Measurements from ENCODE around the gene TPCN1.

Gene TPCN1

DNA sequence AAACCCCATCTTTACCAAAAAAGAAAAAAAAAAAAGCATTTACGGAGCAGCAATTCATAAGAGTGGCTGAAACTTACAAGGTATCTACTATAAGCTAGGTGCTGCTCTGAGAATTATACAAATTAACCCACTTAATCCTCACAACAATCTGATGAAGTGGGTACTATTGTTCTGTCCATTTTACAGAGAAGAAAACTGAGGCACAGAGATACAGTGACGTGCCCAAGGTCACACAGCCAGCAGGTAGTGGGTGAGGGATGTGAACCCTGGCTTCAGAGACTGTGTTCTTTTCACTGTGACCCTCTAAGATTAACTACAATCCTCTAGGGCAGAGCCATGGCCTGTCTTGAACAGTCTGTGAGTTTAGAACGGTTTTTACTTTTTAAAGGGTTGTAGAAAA, 39.3 kb upstream of the TPCN1 start:
- Histone ChIP-seq H3K4me1 (peaks cover 23 to 48% (median 33%) of the 10 kb centered on the region in 10 experiments), H3K4me3 (no peak overlapping the region), H3K9ac (peak overlapping the region in 3 of 11 experiments; percentile 20 to 27 (median 24); a peak in 3 of 22 replicates), H3K36me3 (peaks cover 48 to 73% (median 67%) of the 10 kb centered on the region in 11 experiments), H3K27me3 (no peaks in the 10 kb centered on the region), H3K9me3 (replicated peaks in 1 of 11) (peaks cover 5 to 15% (median 11%) of the 10 kb centered on the region in 11 experiments; a peak in 18 of 22 replicates), H3K4me2 (no peak overlapping the region), H4K20me1 (peaks cover 0 to 88% (median 68%) of the 10 kb centered on the region in 11 experiments; a peak in 17 of 22 replicates), H3K27ac (no peak overlapping the region)
- no peak for TF ChIP-seq Cebpa-rat (IDR thresholded peaks at IDR 0.05)

DNA sequence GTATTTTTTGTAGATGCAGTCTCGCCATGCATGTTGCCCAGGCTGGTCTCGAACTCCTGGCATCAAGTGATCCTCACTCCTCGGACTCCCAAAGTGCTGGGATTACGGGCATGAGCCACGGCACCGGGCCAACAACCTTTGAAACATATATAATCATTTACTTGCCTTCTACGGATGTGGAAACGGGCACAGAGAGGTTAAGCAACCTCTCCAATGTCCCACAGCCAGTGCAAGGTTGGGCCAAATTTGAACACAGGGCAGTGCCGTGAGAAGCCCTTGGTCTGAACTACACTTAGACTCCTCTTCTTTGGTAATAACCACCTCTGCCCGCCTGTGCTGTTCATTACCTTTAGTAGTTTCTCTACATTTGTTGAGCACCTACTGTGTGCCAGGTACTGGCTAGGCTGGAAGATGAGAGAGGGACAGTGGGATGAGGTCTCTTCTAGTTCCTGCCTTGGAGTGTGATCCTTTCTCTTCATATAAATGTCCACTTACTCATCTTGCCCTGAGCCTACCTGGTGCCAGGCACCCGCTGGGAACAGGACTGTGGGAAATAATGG, 38.2 kb upstream of the TPCN1 start:
- peaks cover 0 to 88% (median 65%) of the 10 kb centered on the region in 11 experiments; a peak in 17 of 22 replicates for H4K20me1 ChIP-seq
- 0 out of 20 replicates have a peak overlapping the region, but pooled peaks of 2 of the 10 experiments have one; percentile 93 to 97 for H3K4me3 ChIP-seq

DNA sequence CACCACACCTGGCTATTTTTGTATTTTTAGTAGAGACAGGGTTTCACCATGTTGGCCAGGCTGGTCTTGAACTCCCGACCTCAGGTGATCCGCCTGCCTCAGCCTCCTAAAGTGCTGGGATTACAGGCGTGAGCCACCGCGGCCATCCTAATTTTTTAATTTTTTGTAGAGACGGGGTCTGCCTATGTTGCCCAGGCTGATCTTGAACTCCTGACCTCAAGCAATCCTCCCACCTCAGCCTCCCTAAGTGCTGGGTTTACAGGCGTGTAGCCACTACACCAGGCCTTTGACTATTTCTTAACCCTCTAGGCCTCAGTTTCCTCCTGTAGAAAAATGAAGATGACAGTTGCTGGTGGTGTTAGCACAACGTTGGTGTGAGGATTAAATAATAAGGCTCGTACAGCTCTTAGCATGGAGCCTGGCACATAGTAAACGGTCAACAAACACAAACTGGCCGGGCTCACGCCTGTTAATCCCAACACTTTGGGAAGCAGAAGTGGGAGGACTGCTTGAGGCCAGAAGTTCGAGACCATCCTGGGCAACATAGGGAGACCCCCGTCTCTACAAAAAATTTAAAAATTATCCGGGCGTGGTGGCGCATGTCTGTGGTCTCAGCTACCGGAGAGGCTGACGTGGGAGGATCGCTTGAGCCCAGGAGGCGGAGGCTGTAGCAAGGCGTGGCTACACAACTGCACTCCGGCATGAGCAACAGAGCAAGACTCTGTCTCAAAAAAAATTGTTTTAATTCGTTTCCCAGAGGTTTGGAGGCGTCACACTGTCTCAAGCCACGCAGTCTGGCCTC, 37.0 kb upstream of the TPCN1 start:
- Histone ChIP-seq H3K36me3 (peaks cover 28 to 72% (median 57%) of the 10 kb centered on the region in 11 experiments), H4K20me1 (peaks cover 0 to 79% (median 58%) of the 10 kb centered on the region in 11 experiments; a peak in 17 of 22 replicates), H3K4me1 (peaks cover 31 to 47% (median 36%) of the 10 kb centered on the region in 10 experiments), H3K27ac (peak overlapping the region; percentile 95 to 100 (median 99)), H3K27me3 (no peaks in the 10 kb centered on the region), H3K9me3 (replicated peaks in 1 of 11) (no peaks in the 10 kb centered on the region), H3K4me2 (peak overlapping the region; percentile 74 to 97 (median 93)), H3K9ac (peak overlapping the region; percentile 95 to 100 (median 99)), H3K4me3 (peak overlapping the region; percentile 77 to 97 (median 88))
- no peak for TF ChIP-seq Cebpa-rat (IDR thresholded peaks at IDR 0.05)

More for the DNA sequence above, 38.2 kb upstream of the TPCN1 start:
- H3K4me1 ChIP-seq: peaks cover 31 to 57% (median 44%) of the 10 kb centered on the region in 10 experiments
- no peak overlapping the region for H3K27ac ChIP-seq
- peaks cover 37 to 72% (median 61%) of the 10 kb centered on the region in 11 experiments for H3K36me3 ChIP-seq
- peak overlapping the region in 8 of 11 experiments; percentile 98 to 100 (median 99); a peak in 8 of 22 replicates for H3K9ac ChIP-seq
- H3K4me2 ChIP-seq: peak overlapping the region; percentile 74 to 97 (median 93)
- no peaks in the 10 kb centered on the region for H3K27me3 ChIP-seq
- peaks cover 0 to 4% (median 0%) of the 10 kb centered on the region in 11 experiments; a peak in 6 of 22 replicates for H3K9me3 ChIP-seq (replicated peaks in 1 of 11)
- TF ChIP-seq Cebpa-rat (IDR thresholded peaks at IDR 0.05): no peak

DNA sequence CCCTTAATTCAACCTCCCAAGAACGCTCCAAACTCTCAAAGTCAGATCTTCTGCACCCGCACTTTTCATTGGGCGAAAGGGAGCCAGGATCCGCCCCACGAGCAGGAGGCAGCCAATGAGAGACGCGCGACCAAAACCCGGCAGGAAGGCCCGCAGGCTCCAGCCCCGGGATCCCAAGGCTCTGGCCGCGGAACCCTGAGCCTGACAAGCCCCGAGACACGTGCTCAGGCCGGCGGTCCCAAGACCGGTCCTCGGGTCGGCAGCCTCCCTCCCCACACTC, 36.4 kb upstream of the TPCN1 start:
- Histone ChIP-seq H3K27ac (peak overlapping the region; percentile 95 to 100 (median 99)), H3K9me3 (replicated peaks in 1 of 11) (no peaks in the 10 kb centered on the region), H3K27me3 (no peaks in the 10 kb centered on the region), H3K4me2 (peak overlapping the region; percentile 74 to 97 (median 93)), H3K4me1 (peaks cover 31 to 47% (median 36%) of the 10 kb centered on the region in 10 experiments), H4K20me1 (peaks cover 0 to 76% (median 56%) of the 10 kb centered on the region in 11 experiments; a peak in 17 of 22 replicates), H3K9ac (peak overlapping the region; percentile 95 to 100 (median 99)), H3K36me3 (peaks cover 24 to 72% (median 57%) of the 10 kb centered on the region in 11 experiments), H3K4me3 (peak overlapping the region; percentile 77 to 97 (median 88))
- TF ChIP-seq Cebpa-rat (IDR thresholded peaks at IDR 0.05): no peak

DNA sequence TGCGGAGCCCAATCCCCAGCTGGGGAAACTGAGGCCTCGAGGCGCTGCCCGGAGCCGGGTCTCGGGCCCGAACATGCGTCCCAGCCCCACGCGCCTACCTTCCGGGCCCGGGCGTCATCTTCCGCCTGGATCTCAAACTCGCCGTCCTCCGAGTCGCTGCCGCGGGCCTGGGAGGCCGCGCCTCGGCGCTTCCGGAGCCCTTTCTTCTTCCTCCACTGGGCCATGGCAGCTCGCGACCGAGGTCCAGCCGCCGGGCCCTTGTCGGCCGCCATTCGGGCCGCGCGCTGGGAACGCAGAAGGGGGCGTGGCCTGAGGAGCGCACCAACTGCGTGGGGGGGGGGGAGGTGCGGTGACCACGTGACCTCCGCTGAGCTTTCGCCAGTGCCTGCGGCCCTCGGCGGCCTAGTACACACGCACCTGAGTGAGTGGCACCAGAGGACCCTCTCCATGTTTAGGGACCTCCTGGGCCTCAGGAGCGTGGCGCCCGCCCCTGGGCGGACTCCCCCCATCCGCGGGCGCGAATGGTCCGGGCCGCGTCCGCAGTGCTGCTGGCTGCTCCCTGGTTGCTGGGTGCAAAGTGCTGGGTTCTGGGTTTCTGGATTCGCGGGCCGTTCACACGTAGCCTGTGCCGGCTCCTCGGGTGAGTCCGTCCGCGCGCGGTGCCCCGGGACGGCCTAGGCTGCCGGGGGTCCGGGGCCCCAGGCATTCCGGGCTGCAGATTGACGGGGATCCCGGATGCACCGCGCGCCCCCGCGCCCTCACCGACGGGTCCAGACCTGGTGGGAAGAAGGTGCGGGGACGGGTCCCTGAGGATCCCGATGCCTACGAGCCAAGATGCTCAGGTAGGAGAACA, 35.9 kb upstream of the TPCN1 start, which contains the start of the genes DDX54 and RITA1:
Gene DDX54, minus strand, starts transcription at position 299 of the 853 bp plus-strand sequence. Its CDS starts 27 bp downstream, at position 272.
Gene RITA1, plus strand, starts transcription at position 542 of the 853 bp plus-strand sequence. CDS start 1,026 bp downstream, outside the sequence.
- Histone ChIP-seq H3K27me3 (no peaks in the 10 kb centered on the region), H3K9ac (peak within 1 kb of the TSS; percentile 95 to 100 (median 99)), H3K4me3 (peak within 1 kb of the TSS; percentile 77 to 97 (median 88)), H3K4me2 (peak within 1 kb of the TSS; percentile 74 to 97 (median 93)), H3K4me1 (peaks cover 31 to 47% (median 36%) of the 10 kb centered on the region in 10 experiments), H3K9me3 (replicated peaks in 1 of 11) (no peaks in the 10 kb centered on the region), H3K27ac (peak within 1 kb of the TSS; percentile 95 to 100 (median 99)), H4K20me1 (peaks cover 0 to 76% (median 50%) of the 10 kb centered on the region in 11 experiments; a peak in 17 of 22 replicates), H3K36me3 (peaks cover 24 to 72% (median 57%) of the 10 kb centered on the region in 11 experiments)
- TF ChIP-seq Cebpa-rat (IDR thresholded peaks at IDR 0.05): no peak

DNA sequence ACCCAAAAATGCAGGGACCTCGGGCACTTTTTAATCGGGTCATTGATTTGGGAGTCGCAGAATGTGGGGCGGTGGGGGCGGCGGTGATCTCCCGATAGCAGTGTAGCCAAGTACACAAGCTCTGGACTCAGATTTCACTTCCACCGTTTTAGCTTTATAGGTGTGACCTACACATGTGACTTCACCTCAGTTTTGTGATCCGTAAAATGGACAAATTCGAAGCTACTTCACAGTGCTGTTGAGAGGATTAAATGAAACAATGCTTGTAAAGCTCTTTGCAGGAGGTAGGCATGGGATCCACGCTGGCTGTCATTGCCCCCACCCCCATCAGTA, 35.3 kb upstream of the TPCN1 start:
- peaks cover 22 to 72% (median 57%) of the 10 kb centered on the region in 11 experiments for H3K36me3 ChIP-seq
- peaks cover 0 to 76% (median 49%) of the 10 kb centered on the region in 11 experiments; a peak in 17 of 22 replicates for H4K20me1 ChIP-seq
- H3K27ac ChIP-seq: peak overlapping the region; percentile 95 to 100 (median 99); a peak in 21 of 22 replicates
- H3K4me3 ChIP-seq: peak overlapping the region; percentile 77 to 97 (median 88)
- peak overlapping the region; percentile 74 to 97 (median 93) for H3K4me2 ChIP-seq
- H3K9ac ChIP-seq: peak overlapping the region; percentile 95 to 100 (median 99)
- H3K4me1 ChIP-seq: peaks cover 31 to 47% (median 36%) of the 10 kb centered on the region in 10 experiments
- H3K27me3 ChIP-seq: no peaks in the 10 kb centered on the region
- H3K9me3 ChIP-seq (replicated peaks in 1 of 11): no peaks in the 10 kb centered on the region
- no peak for TF ChIP-seq Cebpa-rat (IDR thresholded peaks at IDR 0.05)

DNA sequence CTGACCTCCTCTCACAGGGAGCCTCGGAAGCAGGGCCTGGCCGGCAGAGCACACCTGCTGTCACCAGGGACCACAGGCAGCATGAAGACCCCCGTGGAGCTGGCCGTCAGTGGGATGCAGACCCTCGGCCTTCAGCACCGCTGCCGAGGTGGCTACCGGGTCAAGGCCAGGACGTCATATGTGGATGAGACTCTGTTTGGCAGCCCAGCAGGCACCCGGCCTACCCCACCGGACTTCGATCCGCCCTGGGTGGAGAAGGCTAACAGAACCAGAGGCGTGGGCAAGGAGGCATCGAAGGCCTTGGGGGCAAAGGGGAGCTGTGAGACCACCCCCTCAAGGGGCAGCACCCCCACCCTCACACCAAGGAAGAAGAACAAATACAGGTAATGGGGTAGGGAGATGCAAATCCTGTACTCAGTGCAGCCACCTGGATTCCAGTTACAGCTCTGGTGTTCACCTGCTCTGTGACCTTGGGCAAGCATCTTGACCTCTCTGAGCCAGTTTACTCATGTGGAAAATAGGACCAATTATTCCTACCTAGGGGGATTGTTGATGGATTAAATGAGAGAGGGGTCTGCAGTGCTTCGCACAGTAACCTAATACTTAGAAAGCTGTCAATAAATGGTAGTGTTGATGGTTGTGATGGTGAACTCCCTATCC, 34.5 kb upstream of the TPCN1 start:
- H3K4me1 ChIP-seq: peaks cover 31 to 47% (median 36%) of the 10 kb centered on the region in 10 experiments
- peaks cover 27 to 72% (median 58%) of the 10 kb centered on the region in 11 experiments for H3K36me3 ChIP-seq
- TF ChIP-seq Cebpa-rat (IDR thresholded peaks at IDR 0.05): no peak
- peak overlapping the region; percentile 95 to 100 (median 99) for H3K9ac ChIP-seq
- H3K27me3 ChIP-seq: no peaks in the 10 kb centered on the region
- peak overlapping the region; percentile 74 to 97 (median 93) for H3K4me2 ChIP-seq
- peak overlapping the region; percentile 77 to 97 (median 88); a peak in 19 of 20 replicates for H3K4me3 ChIP-seq
- peaks cover 0 to 76% (median 43%) of the 10 kb centered on the region in 11 experiments; a peak in 17 of 22 replicates for H4K20me1 ChIP-seq
- no peaks in the 10 kb centered on the region for H3K9me3 ChIP-seq (replicated peaks in 1 of 11)
- H3K27ac ChIP-seq: 0 out of 22 replicates have a peak overlapping the region, but pooled peaks of 1 of the 11 experiments have one; percentile 22

Data from BLaER1 treated with 17β-estradiol and CSF1 and Interleukin-3, amounts not matched to agents 10 nM and 100 nM (cell line).